OCI-LY7 (cell line): ENCODE results near the gene DCTPP1. TPM values are rescaled to one million over a fixed set of nuclear protein-coding genes. Genes with fewer than 3 reads are reported as not detected.
"Not testable (repeated sequence)": the region's sequence is repeated elsewhere in the genome, so short reads cannot be mapped to it uniquely, and the experiment has no call there.

Experiments used
- Bru-seq: library from RNA; stranded (reverse); fragments of 400-500 nt; gene quantifications from one replicate; lab custom pipeline; 2021; lab: Mats Ljungman, UMichigan
- BruChase-seq, 2 experiments: library from RNA; stranded (reverse); fragments of 400-500 nt; gene quantifications; one replicate each; lab custom pipeline; 2021; lab: Mats Ljungman, UMichigan
- BruUV-seq: library from RNA; stranded (reverse); fragments of 400-500 nt; replicated peaks from 2 replicates; lab custom pipeline; 2021; lab: Mats Ljungman, UMichigan
- CTCF ChIA-PET: fragments of 300-600 bp; sonication (Branson Sonifier 250); formaldehyde crosslinking; loops from one replicate; lab custom pipeline; 2022; ENCODE audit warnings: antibody characterized with exemption; ENCODE audit not compliant: unreplicated experiment; lab: Charles Lee
- POLR2A ChIA-PET: fragments of 300-600 bp; sonication (Branson Sonifier 250); formaldehyde crosslinking; loops from one replicate; lab custom pipeline; 2022; ENCODE audit warnings: antibody characterized with exemption; lab: Charles Lee
- DNase-seq: peaks from one replicate; pipeline ENCODE4 v3.0.0-alpha.2; 2015; ENCODE audit warnings: low spot score
- H2AFZ ChIP-seq: fragments of 200-600 bp; sonication (generic), shearing (Covaris generic); 2 replicates; pipeline ENCODE4 v1.6.1; 2014; ENCODE audit warnings: mild to moderate bottlenecking, antibody characterized with exemption, low read length, moderate library complexity
- H3K27ac ChIP-seq: fragments of 200-600 bp; sonication (generic); 2 replicates; pipeline ENCODE4 v1.5.1; 2014; ENCODE audit warnings: mixed run types, low read depth, mild to moderate bottlenecking, moderate library complexity, low read length, inconsistent platforms; ENCODE audit not compliant: poor library complexity, severe bottlenecking
- H3K36me3 ChIP-seq: fragments of 200-600 bp; sonication (generic); 2 replicates; pipeline ENCODE4 v1.6.1; 2014; ENCODE audit warnings: mild to moderate bottlenecking, antibody characterized with exemption, low read length, moderate library complexity, mixed read lengths; ENCODE audit not compliant: insufficient read depth
- H3K4me1 ChIP-seq: fragments of 200-600 bp; sonication (generic); 2 replicates; pipeline ENCODE4 v1.5.1; 2014; ENCODE audit warnings: mild to moderate bottlenecking, low read length; ENCODE audit not compliant: insufficient read depth, poor library complexity, severe bottlenecking
- H3K4me2 ChIP-seq: fragments of 200-600 bp; sonication (generic); 2 replicates; pipeline ENCODE4 v1.6.1; 2014; ENCODE audit warnings: mild to moderate bottlenecking, low read length
- H3K4me3 ChIP-seq: fragments of 200-600 bp; sonication (generic); 2 replicates; pipeline ENCODE4 v1.5.1; 2014; ENCODE audit warnings: mild to moderate bottlenecking, low read depth, low read length; ENCODE audit not compliant: poor library complexity, severe bottlenecking
- H3K79me2 ChIP-seq: fragments of 200-600 bp; sonication (generic); 2 replicates; pipeline ENCODE4 v1.6.1; 2016; ENCODE audit warnings: low read depth, mild to moderate bottlenecking, low read length, moderate library complexity, mixed read lengths; ENCODE audit not compliant: insufficient read depth
- H3K9me2 ChIP-seq: fragments of 200-600 bp; sonication (generic); 2 replicates; pipeline ENCODE4 v1.6.1; 2016; ENCODE audit warnings: mild to moderate bottlenecking, low read length, mixed read lengths; ENCODE audit not compliant: insufficient read depth
- H3K9me3 ChIP-seq: fragments of 200-600 bp; sonication (generic); 2 replicates; pipeline ENCODE4 v1.6.1; 2014; ENCODE audit warnings: mild to moderate bottlenecking, mixed run types, low read length, mixed read lengths
- H4K20me1 ChIP-seq: fragments of 200-600 bp; sonication (generic); 2 replicates; pipeline ENCODE4 v1.6.1; 2014; ENCODE audit warnings: mild to moderate bottlenecking, antibody characterized with exemption, low read length, moderate library complexity, mixed read lengths; ENCODE audit not compliant: insufficient read depth
- EZH2phosphoT487 ChIP-seq: fragments of 200-600 bp; sonication (generic); IDR thresholded peaks from 2 replicates; pipeline ENCODE4 v1.6.1; 2018; ENCODE audit warnings: low read depth, borderline replicate concordance, mild to moderate bottlenecking, mixed run types, antibody characterized with exemption, low read length, moderate library complexity, mixed read lengths
- intact Hi-C: fragments of 100-400 bp; cut with micrococcal nuclease; formaldehyde crosslinking; loops from one replicate; pipeline ENCODE4 v1.10.0; 2022; ENCODE audit not compliant: unreplicated experiment
- long read RNA-seq: library from polyadenylated mRNA; stranded (forward); transcript quantifications from one replicate; pipeline ENCODE4 v2.0.0, GENCODE V29; 2022
- total RNA-seq, 2 experiments: library from RNA; depleted of rRNA in 1 of 2; stranded (reverse); fragments of >200 nt in 1 of 2; shearing (Covaris generic) in 1 of 2; gene quantifications; 2 replicates each; pipeline ENCODE4 v1.2.3, GENCODE V29; 2014 to 2022
- TF ChIP-seq, protein P1 (sequence below): fragments of 200-600 bp; sonication (generic); conservative IDR thresholded peaks from 2 replicates; pipeline ENCODE4 v1.5.1; 2014; ENCODE audit warnings: mild to moderate bottlenecking, antibody characterized with exemption, low read length, moderate library complexity, mixed read lengths

DCTPP1 gene
- total RNA-seq (2014; rRNA removed; shearing (Covaris generic)) (90.2 and 92.5 TPM in 2 replicates), total RNA-seq (2022) (80.0 and 93.8 TPM in 2 replicates), Bru-seq, nascent RNA (percentile 76 among the genes with signal in this experiment), BruChase-seq, experiment 1, labeled RNA remaining after a 6-hour chase (percentile 86 among the genes with signal in this experiment), BruChase-seq, experiment 2, labeled RNA remaining after a 2-hour chase (percentile 90 among the genes with signal in this experiment)
- long read RNA-seq, transcript DCTPP1-201 (3 exons, 1,222 nt): major isoform, 149 of 158 reads
- long read RNA-seq, partial matches to known transcripts: 5 of 158 reads
- long read RNA-seq, other reads (novel, unspliced or antisense): 0 of 158 reads

- H2AFZ ChIP-seq: peak within 1 kb of the TSS; percentile 98
- H3K79me2 ChIP-seq: peaks cover 33% of the 10 kb centered on the region
- TSS peak; percentile 88 for BruUV-seq
- H3K4me1 ChIP-seq: peaks cover 21% of the 10 kb centered on the region
- peak; percentile 100 for DNase-seq
- no peak for TF ChIP-seq EZH2phosphoT487
- TF ChIP-seq, protein P1, sequence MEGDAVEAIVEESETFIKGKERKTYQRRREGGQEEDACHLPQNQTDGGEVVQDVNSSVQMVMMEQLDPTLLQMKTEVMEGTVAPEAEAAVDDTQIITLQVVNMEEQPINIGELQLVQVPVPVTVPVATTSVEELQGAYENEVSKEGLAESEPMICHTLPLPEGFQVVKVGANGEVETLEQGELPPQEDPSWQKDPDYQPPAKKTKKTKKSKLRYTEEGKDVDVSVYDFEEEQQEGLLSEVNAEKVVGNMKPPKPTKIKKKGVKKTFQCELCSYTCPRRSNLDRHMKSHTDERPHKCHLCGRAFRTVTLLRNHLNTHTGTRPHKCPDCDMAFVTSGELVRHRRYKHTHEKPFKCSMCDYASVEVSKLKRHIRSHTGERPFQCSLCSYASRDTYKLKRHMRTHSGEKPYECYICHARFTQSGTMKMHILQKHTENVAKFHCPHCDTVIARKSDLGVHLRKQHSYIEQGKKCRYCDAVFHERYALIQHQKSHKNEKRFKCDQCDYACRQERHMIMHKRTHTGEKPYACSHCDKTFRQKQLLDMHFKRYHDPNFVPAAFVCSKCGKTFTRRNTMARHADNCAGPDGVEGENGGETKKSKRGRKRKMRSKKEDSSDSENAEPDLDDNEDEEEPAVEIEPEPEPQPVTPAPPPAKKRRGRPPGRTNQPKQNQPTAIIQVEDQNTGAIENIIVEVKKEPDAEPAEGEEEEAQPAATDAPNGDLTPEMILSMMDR: peak; percentile 96
- CTCF ChIA-PET: interaction anchor here (0.5 to 1.6 kb wide), 11 partner anchors 12 to 199 kb away, joined by 3 to 11 read pairs (median 4); partner anchors contain the start of genes ZNF48 and ZNF771
- H3K27ac ChIP-seq: peak within 1 kb of the TSS; percentile 70
- POLR2A ChIA-PET: interaction anchor here (0.6 to 1.3 kb wide), 9 partner anchors 12 to 253 kb away, joined by 3 to 8 read pairs (median 3); partner anchors contain the start of genes ITGAL, ZNF689 and ZNF747
- intact Hi-C loops: loop anchor here (1.0 to 5.0 kb wide), 6 partner anchors 42 to 198 kb away; partner anchors contain the start of genes ITGAL and ZNF689
- H4K20me1 ChIP-seq: no peaks in the 10 kb centered on the region
- H3K36me3 ChIP-seq: peaks cover 37% of the 10 kb centered on the region
- H3K4me3 ChIP-seq: peak within 1 kb of the TSS; percentile 80
- no peaks in the 10 kb centered on the region for H3K9me2 ChIP-seq
- H3K9me3 ChIP-seq: 0 out of 2 replicates have a peak, but pooled peaks cover 4% of the 10 kb centered on the region
- peak within 1 kb of the TSS; percentile 89 for H3K4me2 ChIP-seq
Observed at GRCh38 chr16:30429678-30430427, at the start of gene DCTPP1. Gene DCTPP1, minus strand, starts transcription at chr16:30430030. Its CDS starts 50 bp downstream, at chr16:30429980.

DNA sequence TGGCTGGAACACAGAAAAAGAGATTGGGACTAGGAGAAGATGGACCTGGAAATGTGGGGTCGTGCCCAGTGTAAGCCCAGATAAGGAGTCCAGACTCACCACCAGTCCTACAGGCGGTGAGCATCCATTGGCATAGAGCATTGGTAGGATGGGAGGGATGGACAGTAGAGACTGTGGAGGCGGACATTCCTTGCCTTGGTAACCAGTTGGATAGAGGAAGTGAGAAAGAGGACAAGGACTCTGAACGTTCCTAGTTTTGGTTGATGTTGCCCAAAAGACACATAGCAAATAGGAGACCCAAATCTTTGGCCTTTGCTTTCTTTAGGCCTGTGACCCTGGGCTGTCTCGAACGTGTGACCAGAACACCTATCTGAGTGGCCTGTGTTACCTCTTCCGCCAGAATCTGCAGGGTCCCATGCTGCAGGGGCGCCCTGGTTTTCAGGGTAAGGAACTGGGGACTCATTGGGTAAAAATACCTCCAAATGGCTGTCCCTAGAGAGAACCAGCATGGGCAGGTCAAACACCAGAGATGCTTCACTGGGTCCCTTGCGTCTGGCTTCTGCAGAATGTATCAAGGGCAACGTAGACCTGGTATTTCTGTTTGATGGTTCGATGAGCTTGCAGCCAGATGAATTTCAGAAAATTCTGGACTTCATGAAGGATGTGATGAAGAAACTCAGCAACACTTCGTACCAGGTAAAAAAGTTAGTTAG, 49.1 kb upstream of the DCTPP1 start:
- ChIA-PET CTCF (interaction anchor here (0.5 kb wide), 1 partner anchor 51 kb away, joined by 4 read pairs; no protein-coding TSS in a partner anchor), POLR2A (interaction anchor here (0.7 kb wide), 1 partner anchor 49 kb away, joined by 3 read pairs; the partner anchor contains the start of gene DCTPP1)
- Histone ChIP-seq H3K4me1 (peaks cover 18% of the 10 kb centered on the region), H4K20me1 (no peaks in the 10 kb centered on the region), H3K4me2 (no peak overlapping the region), H3K27ac (no peak overlapping the region), H3K4me3 (no peak overlapping the region), H3K79me2 (peaks cover 1% of the 10 kb centered on the region; the same call in 1 of the 2 replicates), H2AFZ (no peak overlapping the region), H3K36me3 (peaks cover 73% of the 10 kb centered on the region), H3K9me2 (no peaks in the 10 kb centered on the region), H3K9me3 (no peaks in the 10 kb centered on the region)
- intact Hi-C loops: no loop called here
- TF ChIP-seq, protein P1: no peak
- TF ChIP-seq EZH2phosphoT487: no peak
- no peak for DNase-seq
- no TSS peak for BruUV-seq

DNA sequence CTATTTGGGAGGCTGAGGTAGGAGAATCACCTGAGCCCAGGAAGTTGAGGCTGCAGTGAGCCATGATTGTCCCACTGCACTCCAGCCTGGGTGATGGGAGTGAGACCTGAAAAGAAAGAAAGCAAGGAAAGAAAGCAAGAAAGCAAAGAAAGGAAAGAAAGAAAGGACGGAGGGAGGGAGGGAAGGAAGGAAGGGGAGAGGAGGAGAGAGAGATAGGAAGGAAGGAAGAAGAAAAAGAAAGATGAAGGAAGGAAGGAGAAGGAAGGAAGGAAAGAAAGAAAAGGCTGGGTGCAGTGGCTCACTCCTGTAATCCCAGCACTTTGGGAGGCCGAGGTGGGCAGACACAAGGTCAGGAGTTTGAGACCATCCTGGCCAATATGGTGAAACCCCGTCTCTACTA, 47.9 kb upstream of the DCTPP1 start:
- POLR2A ChIA-PET: interaction anchor here (1.1 kb wide), 1 partner anchor 21 kb away, joined by 4 read pairs; no protein-coding TSS in a partner anchor
- not testable (repeated sequence) for H3K27ac ChIP-seq, H2AFZ ChIP-seq

More for the DNA sequence above, 47.9 kb upstream of the DCTPP1 start:
- H3K4me2 ChIP-seq, BruUV-seq, DNase-seq, H3K9me2 ChIP-seq, H3K4me3 ChIP-seq, intact Hi-C loops, H3K9me3 ChIP-seq, CTCF ChIA-PET, H4K20me1 ChIP-seq: not testable (repeated sequence)
- H3K4me1 ChIP-seq: peaks cover 30% of the 10 kb centered on the region
- peaks cover 13% of the 10 kb centered on the region; the same call in 1 of the 2 replicates for H3K79me2 ChIP-seq
- H3K36me3 ChIP-seq: peaks cover 61% of the 10 kb centered on the region
